NB4 (cell line): ENCODE data around the gene RNU6-1.

Experiments used
- CTCF ChIP-seq: IDR thresholded peaks from one replicate; pipeline ENCODE4 v1.5.1; 2012; ENCODE audit warnings: low read depth, low read length
- MAX ChIP-seq: IDR thresholded peaks from 2 replicates; pipeline ENCODE4 v1.6.1; 2011; ENCODE audit warnings: low read depth, low read length
- MYC ChIP-seq: IDR thresholded peaks from 2 replicates; pipeline ENCODE4 v1.6.1; 2011; ENCODE audit warnings: low read depth, low read length
- POLR2A ChIP-seq: IDR thresholded peaks from 2 replicates; pipeline ENCODE4 v1.6.1; 2011; ENCODE audit warnings: mild to moderate bottlenecking; ENCODE audit not compliant: insufficient read length; ENCODE audit errors: extremely low read depth

DNA sequence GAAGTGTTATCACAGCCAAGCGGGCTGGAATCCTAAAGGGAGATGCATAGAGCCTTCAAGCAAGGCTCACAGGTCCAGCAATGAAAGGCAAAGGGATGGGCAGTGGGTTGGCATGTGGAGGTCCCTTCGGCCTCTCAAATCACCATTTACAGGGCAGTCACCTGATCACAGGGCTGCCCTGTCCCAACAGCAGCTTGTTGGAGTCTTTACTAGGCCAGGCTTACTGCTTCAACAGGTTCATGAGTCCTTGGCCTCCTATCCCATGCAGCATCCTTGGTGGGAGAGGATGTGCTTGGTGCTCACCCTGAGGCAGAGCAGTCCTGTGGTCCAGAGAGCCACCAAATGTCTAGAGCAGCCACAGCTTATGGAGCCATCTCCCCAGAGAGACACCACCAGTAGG lies 38.7 kb downstream of the RNU6-1 start:
- no peak for TF ChIP-seq CTCF
- TF ChIP-seq POLR2A, result no peak
- TF ChIP-seq MAX, result no peak
- TF ChIP-seq MYC, result no peak
